ENCODE measurements around the gene IL3RA.
"Not testable (repeated sequence)": the region's sequence is repeated elsewhere in the genome, so short reads cannot be mapped to it uniquely, and the experiment has no call there.

IL3RA gene

DNA sequence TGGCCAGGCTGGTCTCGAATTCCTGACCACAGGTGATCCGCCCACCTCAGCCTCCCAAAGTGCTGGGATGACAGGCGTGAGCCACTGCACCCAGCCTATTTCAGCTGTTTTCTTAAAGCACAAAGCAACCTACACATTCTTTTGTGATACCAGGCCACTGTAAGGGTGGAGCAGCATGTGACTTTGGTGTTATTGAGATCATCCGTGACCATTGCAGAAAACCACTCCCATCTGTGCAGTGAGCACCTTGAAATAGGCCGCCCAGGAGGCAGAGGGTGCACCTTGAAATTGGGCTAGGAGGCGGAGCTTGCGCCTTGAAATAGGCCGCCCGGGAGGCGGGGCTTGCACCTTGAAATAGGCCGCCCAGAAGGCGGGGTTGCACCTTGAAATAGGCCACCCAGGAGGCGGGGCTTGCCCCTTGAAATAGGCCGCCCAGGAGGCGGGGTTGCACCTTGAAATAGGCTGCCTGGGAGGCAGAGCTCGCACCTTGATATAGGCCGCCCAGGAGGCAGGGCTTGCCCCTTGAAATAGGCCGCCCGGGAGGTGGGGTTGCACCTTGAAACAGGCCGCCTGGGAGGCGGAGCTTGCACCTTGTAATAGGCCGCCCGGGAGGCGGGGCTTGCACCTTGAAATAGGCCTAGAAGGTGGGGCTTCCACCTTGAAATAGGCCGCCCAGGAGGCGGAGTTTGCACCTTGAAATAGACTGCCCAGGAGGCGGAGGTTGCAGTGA is 64.3 kb downstream of the IL3RA start:
- no peak for DNase-seq

DNA sequence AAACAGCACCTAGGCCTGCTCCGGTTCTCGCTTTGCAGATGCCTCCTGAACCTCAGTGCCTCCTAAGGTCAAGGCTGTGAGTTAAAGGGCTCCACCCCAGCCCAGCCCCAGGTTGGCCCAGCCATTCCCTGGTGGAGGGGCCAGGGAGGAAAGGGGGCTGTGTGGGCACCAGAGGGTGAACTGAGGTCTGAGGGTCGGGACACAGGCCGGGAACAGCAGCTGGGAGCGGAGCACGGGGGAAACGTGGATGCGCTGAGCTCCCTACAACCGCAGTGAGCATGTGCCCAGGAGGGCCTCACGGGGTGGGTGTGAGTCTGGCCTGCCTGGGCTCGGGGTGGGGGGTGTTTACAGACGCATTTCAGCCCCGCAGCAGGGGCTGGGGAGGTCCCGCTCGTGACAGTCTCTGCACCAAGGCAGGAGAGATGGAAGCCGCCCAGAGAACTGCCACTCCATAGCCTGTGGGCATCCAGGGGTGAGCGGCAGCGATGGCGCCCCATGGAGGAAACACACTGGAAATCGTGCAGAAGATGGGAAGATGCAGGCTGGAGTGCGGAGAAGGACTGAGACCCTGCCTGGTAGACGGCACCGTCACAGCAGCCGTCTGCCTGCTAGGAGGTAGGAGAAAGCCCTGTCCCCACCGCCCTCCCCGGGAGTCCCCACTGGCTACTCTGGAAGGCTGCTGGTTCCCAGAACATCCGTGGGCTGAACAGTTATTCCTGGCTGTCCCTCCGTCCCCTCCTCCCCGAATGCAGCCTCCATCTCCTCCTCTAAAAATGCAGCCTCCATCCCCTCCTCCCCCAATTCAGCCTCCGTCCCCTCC is 65.2 kb downstream of the IL3RA start:
- no peak for DNase-seq

DNA sequence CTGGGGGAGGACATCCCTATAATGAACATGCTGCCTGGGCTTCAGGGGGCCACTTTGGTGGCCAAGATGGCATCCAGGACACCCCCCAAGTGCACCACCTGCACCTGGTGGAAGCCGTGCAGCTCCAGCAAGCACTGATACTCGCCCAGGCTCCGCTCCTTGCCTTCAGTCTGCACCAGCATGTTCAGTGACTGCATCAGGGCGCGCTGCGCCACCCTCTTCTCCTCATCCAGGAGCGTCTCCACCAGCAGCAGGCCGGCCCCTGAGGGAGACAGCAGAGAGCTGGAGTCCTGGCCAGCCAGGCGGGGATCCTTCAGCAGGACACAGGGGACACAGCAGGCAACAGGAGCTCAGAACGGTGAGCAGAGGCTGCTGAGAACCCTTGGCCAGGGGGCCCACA is 66.6 kb downstream of the IL3RA start:
- DNase-seq: no peak

DNA sequence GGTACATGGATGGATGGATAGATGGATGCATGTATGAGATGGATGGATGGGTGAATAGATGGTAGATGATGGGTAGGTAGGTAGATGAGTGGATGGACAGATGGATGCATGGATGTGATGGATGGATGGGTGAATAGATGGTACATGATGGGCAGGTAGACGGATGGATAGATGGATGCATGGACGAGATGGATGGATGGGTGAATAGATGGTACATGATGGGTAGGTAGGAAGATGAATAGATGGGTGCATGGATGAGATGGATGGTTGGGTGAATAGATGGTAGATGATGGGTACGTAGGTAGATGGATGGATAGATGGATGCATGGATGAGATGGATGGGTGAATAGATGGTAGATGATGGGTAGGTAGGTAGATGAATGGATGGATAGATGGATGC is 67.3 kb downstream of the IL3RA start:
- DNase-seq: not testable (repeated sequence)

DNA sequence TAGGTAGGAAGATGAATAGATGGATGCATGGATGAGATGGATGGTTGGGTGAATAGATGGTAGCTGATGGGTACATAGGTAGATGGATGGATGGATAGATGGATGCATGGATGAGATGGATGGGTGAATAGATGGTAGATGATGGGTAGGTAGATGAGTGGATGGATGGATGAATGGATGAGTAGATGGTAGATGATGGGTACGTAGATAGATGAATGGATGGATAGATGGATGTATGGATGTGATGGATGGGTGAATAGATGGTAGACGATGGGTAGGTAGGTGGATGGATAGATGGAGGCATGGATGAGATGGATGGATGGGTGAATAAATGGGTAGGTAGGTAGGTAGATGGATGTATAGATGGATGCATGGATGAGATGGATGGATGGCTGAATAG is 69.2 kb downstream of the IL3RA start:
- not testable (repeated sequence) for DNase-seq

DNA sequence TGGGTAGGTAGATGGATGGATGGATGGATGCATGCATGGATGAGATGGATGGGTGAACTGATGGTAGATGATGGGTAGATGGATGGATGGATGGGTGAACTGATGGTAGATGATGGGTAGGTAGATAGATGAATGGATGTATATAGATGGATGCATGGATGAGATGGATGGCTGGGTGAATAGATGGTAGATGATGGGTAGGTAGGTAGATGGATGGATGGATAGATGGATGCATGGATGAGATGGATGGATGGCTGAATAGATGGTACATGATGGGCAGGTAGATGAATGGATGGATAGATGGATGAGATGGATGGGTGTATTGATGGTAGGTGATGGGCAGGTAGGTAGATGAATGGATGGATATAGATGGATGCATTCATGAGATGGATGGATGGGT is 70.5 kb downstream of the IL3RA start:
- DNase-seq: no peak

DNA sequence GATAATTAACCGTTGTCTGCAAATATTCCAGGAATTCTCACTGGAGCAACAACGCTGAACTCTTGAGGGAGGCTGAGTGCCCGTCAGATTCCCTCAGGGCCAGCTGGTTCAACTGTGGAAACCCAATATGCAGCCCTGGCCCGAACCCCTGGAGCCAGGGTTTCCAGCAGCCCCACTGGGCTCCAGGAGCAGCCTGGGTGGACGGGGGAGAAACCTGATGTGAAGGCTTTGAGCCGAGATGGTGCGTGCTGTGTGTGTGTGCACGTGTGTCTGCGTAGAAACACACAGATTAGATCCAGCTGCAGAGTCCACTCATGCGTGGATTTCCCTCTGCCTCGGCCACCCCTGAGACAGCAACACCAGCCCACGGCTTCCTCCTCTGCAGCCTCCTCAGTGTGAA is 74.7 kb downstream of the IL3RA start:
- DNase-seq: no peak

DNA sequence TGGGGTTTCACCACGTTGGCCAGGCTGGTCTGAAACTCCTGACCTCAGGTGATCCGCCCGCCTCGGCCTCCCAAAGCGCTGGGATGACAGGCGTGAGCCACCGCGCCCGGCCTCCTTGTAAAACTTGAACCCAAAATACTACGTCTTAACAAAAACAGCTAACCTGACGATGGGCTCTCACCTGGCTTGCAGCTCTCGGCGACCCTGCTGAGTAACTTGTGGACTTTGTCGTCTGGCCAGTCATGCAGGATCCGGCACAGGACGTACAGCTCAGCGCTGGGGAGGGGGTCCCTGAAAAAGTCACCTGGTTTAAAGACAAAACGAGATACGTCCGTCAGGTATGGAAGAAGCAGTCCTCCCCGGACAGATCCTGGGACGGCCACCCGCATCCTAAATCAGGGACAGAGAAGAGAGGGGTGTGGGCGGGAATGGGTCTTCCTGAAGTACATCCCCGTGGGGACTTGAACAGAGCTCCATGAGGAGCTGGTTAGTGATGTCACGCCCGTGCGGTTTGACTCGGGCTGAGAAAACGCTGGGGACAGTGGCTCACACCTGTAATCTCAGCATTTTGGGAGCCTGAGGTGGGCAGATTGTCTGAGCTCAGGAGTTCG is 76.1 kb downstream of the IL3RA start:
- DNase-seq: no peak

DNA sequence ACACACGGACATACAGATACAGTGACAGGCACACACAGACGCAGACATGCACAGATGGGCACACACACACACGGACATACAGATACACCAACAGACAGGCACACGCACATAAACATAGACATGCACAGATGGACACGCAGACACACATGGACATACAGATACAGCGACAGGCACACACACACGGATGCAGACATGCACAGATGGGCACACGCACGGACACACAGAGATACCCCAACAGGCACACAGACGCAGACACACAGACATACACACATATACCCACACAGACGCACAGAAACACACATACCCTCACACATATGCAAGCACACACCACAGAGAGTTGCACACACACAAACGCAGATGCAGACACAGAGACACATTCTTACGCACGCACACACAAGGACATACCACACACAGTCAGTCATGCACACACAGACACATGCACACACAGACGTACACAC is 79.8 kb downstream of the IL3RA start:
- no peak for DNase-seq

DNA sequence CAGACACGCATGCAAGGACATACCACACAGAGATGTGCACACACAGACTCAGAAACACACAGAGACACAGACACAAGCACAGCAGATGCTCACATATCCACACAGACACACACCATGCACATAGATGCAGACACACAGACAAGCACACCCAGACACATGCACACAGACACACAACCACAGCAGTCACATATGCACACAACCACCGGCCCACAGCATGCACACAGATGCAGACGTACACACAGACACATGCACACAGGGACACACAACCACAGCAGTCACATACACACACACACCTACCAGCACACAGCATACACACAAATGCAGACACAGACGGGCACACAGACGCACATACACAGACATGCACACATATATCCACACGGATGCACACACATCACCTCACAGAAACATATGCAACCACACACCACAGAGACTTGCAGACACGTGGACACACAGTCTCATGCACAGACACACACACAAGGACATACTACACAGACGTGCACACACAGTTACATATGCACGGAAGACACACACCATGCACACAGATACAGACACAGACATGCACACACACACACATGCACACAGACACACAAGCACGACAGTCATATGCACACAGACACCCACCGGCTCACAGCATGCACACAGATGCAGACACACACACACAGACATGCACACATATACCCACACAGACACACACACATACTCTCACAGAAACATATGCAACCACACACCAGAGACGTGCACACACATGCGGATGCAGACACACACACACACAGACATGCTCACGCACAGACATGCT is 80.6 kb downstream of the IL3RA start:
- DNase-seq: no peak

DNA sequence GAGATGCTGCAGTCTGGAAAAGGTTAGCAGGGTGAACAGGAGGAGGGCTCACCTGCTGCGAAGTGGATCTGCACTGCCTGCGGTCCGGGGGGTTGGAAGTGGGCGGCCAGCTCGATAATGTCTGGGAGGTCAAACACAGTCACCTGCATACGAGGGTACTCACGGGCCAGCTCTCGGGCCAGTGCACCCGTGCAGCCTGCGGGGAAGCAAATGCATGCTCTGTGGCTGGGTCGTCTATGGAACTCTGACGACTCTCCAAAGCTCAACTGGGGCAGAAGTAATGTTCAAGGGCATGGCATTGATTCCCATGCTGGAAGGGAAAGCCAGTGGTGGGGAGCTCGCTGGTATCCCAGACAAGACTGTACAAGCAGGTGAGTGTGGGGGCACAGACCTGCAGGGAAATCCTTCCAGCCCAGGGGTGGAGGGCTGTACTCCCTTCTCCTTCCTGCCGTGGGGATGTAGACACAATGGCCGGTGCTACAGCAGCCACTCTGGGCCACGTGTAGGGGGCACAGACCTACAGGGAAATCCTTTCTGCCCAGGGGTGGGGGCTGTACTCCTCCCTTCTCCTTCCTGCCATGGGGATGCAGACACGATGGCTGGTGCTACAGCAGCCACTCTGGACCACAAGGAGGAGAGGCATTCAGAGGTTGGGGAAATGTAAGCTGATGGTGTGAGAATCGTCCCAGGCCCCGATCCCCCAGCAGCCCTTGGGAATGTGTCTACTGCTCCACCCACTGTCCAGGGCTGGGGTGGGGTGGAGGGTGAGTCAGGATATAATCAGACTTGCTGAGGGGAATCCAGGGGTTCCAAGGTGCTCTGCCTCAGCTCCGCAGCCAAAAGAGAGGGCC is 81.6 kb downstream of the IL3RA start:
- DNase-seq: no peak

DNA sequence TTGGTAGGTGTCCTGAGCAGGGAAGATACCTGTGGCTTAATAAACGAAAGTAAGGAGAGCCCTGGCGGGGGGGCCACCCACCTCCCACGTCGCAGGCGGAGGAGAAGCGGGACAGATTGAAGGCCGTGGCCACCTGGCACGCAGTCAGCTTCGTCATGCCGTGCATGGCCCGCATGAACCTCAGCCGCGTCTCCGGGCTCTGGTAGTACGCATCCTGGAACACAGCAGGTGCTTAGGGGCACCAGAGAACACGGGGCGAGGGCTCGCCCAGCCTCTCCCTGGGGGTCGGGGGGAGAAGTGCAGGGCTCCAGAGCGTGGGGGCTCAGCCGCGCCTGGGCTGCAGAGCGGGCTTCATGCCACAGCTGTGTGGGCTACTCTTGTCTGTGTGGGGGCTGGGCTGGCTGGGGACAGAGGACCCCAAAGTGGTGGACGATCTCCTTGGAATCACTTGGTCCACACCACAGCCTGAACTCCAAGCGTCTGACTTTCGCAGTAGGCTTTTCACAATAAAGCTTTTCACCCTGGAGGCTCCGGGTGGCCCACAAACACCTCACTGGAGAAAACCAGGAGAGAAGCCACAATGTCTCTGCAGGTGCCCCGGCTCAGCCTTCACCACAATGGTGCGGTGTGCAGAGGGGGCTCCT is 82.4 kb downstream of the IL3RA start:
- DNase-seq: no peak

DNA sequence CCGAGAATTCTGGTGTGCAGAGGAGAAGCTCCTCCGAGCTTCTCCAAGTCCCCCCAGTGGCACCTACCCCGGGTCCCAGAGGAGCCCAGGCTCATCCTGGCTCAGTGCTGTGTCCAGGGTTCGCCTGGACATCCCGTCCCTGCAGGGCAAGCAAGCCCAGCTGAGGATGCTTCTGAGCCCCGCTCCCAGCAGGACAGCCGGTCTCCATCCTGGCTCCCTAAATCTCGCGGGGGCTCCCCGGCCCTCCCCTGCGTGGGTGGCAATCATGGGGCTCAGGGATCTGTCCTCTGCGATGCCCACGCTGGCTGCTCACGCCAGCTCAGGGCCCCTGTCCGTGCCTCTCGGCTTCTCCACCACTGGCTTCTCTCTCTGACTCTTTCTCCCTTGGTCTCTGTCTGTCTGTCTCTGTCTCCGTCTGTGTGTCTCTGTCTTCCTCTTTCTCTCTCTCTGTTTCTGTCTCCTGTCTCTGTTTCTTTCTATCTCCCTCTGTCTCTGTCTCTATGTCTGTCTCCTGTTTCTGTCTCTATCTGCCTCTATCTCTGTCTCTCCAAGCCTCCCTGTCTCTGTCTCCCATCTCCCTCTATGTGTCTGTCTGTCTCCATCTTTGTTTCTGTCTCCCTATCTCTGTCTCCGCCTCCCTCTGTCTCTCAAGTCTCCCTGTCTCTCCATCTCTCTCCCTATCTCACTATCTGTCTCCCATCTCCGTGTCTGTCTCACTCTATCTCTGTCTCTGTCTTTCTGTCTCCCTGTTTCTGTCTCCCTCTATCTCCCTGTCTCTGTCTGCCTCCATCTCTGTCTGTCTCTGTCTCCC is 83.2 kb downstream of the IL3RA start:
- no peak for DNase-seq

DNA sequence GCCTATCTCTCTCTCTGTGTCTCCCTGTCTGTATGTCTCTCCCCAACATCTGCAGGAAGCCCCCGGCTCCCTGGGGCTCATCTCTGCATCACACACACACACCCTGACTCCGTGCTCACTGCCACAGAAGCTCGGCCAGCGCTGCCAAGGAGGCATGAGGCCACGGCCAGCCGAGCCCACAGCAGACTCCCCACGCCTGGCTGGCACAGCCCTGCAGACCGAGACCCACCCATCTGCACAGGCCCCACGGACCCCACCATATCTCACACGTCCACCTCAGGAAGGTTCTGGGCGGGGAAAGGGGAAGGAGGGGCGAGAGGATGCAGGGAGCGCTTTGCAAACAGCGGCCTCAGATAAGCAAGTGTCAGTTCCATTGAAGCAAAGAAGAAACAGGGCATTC is 83.8 kb downstream of the IL3RA start:
- no peak for DNase-seq

DNA sequence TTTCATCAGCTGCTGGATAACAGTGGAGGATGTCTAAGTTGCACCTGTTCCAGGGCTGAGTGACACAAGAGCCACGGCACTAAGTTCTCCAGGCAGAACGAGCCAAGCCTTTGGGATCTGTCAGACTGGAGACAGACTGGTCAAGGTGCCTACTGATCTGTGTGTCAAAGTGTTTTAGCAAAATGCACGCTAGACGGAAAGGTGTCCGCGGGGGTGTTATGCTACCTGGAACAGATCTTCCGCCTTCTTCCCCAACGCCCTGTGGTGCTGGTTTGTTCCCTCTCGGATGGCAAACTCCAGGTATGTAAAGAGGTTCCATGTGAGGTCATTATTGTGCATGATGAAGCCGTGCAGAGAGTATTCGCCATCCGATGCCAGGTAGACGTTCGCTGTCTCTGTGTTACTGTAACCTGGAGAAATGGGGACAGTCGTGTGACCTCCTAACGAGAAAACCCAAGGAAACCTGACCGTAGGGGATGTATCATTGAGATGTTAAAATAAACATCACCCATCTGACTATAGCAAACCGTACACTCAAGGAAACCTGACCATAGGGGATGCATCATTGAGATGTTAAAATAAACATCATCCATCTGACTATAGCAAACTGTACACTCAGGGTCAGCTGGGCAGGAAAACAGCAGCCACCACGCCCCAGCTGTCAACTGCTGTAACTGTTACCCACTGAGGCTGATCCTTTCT is 85.0 kb downstream of the IL3RA start:
- no peak for DNase-seq

DNA sequence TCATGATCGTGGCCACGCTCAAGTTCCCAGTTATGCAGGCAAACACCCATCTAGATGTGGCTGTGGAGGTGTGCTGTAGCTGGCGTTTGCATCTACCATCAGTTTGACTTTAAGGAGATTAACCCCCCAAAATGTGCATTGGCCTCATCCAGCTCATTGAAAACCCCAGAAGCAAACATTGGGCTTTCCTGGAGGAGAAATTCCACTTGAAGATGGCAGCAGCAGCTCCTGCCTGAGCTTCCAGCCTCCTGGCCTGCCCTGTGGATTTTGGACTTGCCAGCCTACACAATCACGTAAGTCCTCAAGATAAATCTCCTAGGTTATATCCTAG is 85.5 kb downstream of the IL3RA start:
- DNase-seq: no peak

DNA sequence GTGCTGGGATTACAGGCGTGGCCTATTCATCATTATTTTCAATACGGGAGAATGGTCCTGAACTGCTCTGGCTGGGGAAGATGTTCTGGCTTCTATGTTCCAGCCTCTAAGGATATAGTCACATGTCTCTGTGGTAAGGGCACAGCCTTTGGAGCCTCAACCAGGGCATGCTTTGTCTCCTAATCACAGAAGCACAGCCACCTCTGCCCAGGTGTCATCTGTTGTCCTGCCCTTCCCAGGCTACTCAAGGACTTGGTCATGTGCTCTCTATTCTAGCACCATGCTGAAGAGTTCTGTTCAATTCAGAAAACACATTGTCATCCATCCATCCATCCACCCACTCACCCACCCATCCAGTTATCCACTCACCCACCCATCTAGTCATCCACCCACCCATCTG is 86.6 kb downstream of the IL3RA start:
- no peak for DNase-seq

DNA sequence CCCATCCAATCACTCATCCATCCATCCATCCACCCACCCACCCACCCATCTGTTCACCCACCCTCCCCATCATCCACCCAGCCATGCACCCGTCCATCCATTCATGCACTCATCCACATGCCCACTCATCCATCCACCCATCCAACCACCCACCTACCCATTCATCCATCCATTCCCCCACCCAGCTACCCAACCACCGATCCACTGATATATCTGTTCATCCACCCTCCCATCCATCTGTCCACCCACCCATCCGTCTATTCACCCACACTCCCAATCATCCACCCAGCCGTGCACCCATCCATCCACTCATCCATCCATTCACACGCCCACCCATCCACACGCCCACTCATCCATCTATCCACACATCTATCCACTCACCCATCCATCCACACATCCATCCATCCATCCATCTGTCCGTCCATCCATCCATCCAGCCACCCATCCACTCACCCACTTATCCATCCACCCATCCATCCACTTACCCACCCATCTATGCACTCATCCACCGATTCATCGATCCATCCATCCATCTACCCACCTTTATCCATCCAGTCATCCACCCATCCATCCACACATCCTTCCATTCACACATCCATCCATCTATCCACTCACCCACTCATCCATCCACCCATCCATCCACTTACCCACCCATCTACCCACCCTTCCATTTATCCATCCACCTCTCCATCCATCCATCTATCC is 87.7 kb downstream of the IL3RA start:
- DNase-seq: no peak

DNA sequence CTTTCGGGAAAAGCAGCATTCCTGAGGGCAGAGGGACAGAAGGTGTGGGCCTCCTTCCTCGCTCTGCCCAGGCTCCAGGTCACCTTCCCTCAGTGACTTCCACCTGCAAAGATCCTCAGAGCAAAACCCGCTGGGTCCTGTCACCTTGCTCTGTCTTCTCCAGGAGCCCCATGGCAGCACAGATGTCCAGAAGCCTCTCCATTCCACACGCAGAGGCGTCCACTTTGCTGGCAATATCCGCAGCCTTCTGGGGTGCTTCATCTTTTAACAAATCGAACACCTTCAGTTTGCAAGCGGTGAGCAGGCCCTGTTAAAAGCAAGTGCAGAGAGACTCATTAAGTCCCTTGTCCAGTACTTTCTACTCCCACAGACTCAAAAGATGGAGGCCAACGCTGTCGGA is 88.8 kb downstream of the IL3RA start:
- DNase-seq: no peak

DNA sequence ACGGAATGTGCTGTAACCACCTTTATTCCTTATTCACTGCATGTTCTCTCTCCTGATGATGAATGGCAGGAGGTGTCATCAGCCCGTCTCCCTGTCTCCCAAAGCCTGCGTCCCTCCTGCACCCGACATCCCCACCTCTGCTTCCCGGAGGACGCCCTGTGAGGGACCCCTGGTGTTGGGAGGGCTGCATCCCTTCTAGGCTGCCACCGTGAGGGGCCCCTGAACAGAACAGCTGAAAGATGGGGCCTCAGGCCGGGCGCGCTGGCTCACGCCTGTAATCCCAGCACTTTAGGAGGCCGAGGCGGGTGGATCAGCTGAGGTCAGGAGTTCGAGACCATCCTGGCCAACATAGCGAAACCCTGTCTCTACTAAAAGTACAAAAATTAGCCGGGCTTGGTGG is 89.7 kb downstream of the IL3RA start:
- DNase-seq: not testable (repeated sequence)

Measured in NCI-H2029 (cell line).